ENCODE measurements around the gene SHC2.

DNA sequence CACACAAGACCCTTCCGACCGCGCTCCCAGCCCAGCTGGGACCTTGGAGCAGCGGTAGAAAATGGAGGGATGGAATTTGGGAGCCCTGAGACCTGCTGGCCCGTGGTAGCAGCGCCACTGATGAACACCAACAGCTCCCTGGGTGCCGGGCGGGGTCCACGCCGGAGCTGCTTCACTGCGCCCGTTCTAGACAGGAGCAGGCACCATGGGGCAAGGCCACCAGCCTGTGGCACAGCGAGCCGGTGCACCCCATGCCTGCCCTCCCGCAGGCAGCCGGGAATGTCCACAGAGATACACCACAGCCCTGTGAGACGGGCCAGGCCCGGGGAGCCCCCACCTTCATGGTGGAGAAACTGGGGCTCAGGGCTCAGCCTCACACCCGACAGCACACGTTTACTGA lies 9.9 kb upstream of the SHC2 start:
- TF ChIP-seq, protein P1, sequence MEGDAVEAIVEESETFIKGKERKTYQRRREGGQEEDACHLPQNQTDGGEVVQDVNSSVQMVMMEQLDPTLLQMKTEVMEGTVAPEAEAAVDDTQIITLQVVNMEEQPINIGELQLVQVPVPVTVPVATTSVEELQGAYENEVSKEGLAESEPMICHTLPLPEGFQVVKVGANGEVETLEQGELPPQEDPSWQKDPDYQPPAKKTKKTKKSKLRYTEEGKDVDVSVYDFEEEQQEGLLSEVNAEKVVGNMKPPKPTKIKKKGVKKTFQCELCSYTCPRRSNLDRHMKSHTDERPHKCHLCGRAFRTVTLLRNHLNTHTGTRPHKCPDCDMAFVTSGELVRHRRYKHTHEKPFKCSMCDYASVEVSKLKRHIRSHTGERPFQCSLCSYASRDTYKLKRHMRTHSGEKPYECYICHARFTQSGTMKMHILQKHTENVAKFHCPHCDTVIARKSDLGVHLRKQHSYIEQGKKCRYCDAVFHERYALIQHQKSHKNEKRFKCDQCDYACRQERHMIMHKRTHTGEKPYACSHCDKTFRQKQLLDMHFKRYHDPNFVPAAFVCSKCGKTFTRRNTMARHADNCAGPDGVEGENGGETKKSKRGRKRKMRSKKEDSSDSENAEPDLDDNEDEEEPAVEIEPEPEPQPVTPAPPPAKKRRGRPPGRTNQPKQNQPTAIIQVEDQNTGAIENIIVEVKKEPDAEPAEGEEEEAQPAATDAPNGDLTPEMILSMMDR (IDR thresholded peaks at IDR 0.05; ENCODE audit: low read depth, low read length, poor library complexity, severe bottlenecking), result no peak
- TF ChIP-seq EZH2phosphoT487 (IDR thresholded peaks at IDR 0.05; ENCODE audit: borderline replicate concordance, low read length), result no peak
